Measurements from ENCODE around the gene NKX1-2.
"Not testable (repeated sequence)": the region's sequence is repeated elsewhere in the genome, so short reads cannot be mapped to it uniquely, and the experiment has no call there.

NKX1-2 gene

GRCh38 chr10:124449170-124450011 is 444 bp downstream of the NKX1-2 start:
- no peak for DNase-seq (ENCODE audit: low read depth)

- no peak for DNase-seq (ENCODE audit: low read depth)
Observed at GRCh38 chr10:124448696-124449169, 1.1 kb downstream of the NKX1-2 start.

- DNase-seq (ENCODE audit: low read depth), result no peak
Observed at GRCh38 chr10:124447751-124448466, 1.9 kb downstream of the NKX1-2 start.

GRCh38 chr10:124446830-124447750 is 2.7 kb downstream of the NKX1-2 start:
- DNase-seq (ENCODE audit: low read depth), result no peak

GRCh38 chr10:124441694-124442093 is 8.1 kb downstream of the NKX1-2 start:
- not testable (repeated sequence) for DNase-seq (ENCODE audit: low read depth)

GRCh38 chr10:124436191-124436638 is 13.6 kb downstream of the NKX1-2 start:
- DNase-seq (ENCODE audit: low read depth), result no peak

- not testable (repeated sequence) for DNase-seq (ENCODE audit: low read depth)
Observed at GRCh38 chr10:124435683-124436082, 14.2 kb downstream of the NKX1-2 start.

- no peak for DNase-seq (ENCODE audit: low read depth)
Observed at GRCh38 chr10:124433461-124433860, 16.4 kb downstream of the NKX1-2 start.

- DNase-seq (ENCODE audit: low read depth), result no peak
Observed at GRCh38 chr10:124430077-124430476, 19.8 kb downstream of the NKX1-2 start.

- DNase-seq (ENCODE audit: low read depth), result no peak
Observed at GRCh38 chr10:124429576-124429975, 20.3 kb downstream of the NKX1-2 start.

- DNase-seq (ENCODE audit: low read depth), result no peak
Observed at GRCh38 chr10:124428207-124428777, 21.5 kb downstream of the NKX1-2 start.

GRCh38 chr10:124425227-124425962 is 24.4 kb downstream of the NKX1-2 start:
- no peak for DNase-seq (ENCODE audit: low read depth)

GRCh38 chr10:124423813-124424212 is 26.0 kb downstream of the NKX1-2 start:
- DNase-seq (ENCODE audit: low read depth), result no peak

GRCh38 chr10:124422742-124423141 is 27.1 kb downstream of the NKX1-2 start:
- DNase-seq (ENCODE audit: low read depth), result no peak

GRCh38 chr10:124420254-124420653 is 29.6 kb downstream of the NKX1-2 start:
- no peak for DNase-seq (ENCODE audit: low read depth)

GRCh38 chr10:124419635-124420034 is 30.2 kb downstream of the NKX1-2 start:
- DNase-seq (ENCODE audit: low read depth), result no peak

GRCh38 chr10:124418726-124419501 is 30.9 kb downstream of the NKX1-2 start, which contains the start of gene OAT:
Gene OAT, minus strand, starts transcription at chr10:124418923. Its CDS starts 6,752 bp downstream, at chr10:124412171.
- peak; percentile 94 for DNase-seq (ENCODE audit: low read depth)

- peak; percentile 41 for DNase-seq (ENCODE audit: low read depth)
Observed at GRCh38 chr10:124417895-124418725, 31.7 kb downstream of the NKX1-2 start.

- DNase-seq (ENCODE audit: low read depth), result no peak
Observed at GRCh38 chr10:124416733-124417132, 33.1 kb downstream of the NKX1-2 start.

Measured in activated T-cell treated with anti-CD3 and anti-CD28 coated beads for 48 hours (primary cell).